CD4-positive, alpha-beta T cell (primary cell): ENCODE measurements around the gene HIVEP1. TPM values are rescaled to one million over a fixed set of nuclear protein-coding genes. Genes with fewer than 3 reads are reported as not detected.

Experiments
- ATAC-seq: fragments of 200-7000 bp; cut with Tn5 transposase; one replicate; pipeline ENCODE4 v1.10.0; 2022; ENCODE audit warnings: mild to moderate bottlenecking; ENCODE audit not compliant: poor library complexity
- CTCF ChIA-PET: fragments of 350-600 bp; sonication (Branson Sonifier 250); formaldehyde crosslinking; loops from one replicate; lab custom pipeline; 2021; ENCODE audit warnings: antibody characterized with exemption, inconsistent platforms; lab: Charles Lee
- POLR2A ChIA-PET: fragments of 350-600 bp; sonication (Branson Sonifier 250); formaldehyde crosslinking; loops from one replicate; lab custom pipeline; 2021; ENCODE audit warnings: antibody characterized with exemption, inconsistent platforms; lab: Charles Lee
- DNase-seq, 14 experiments: peaks; one replicate each; pipeline ENCODE4 v3.0.0-alpha.2; 2013 to 2020; ENCODE audit warnings: mixed read lengths in 2 of 14
- H3K27ac ChIP-seq, 2 donors: one replicate each; pipeline versions ENCODE4 v1.5.1 to v1.7.0; 2013; ENCODE audit warnings: low read length in 2 of 2, low read depth in 1 of 2, mild to moderate bottlenecking in 1 of 2
- H3K27me3 ChIP-seq, 2 experiments: 1 replicate in 1 of 2; 2 replicates in 1 of 2; pipeline versions ENCODE4 v1.6.1 to v1.7.0; 2013; ENCODE audit warnings: low read length in 2 of 2, control low read depth in 1 of 2, mild to moderate bottlenecking in 1 of 2, moderate library complexity in 1 of 2; ENCODE audit not compliant: insufficient read depth in 2 of 2, control insufficient read depth in 1 of 2
- H3K36me3 ChIP-seq: one replicate; pipeline ENCODE4 v1.6.1; 2013; ENCODE audit warnings: low read length, control low read depth; ENCODE audit not compliant: insufficient read depth
- H3K4me1 ChIP-seq: one replicate; pipeline ENCODE4 v1.6.1; 2013; ENCODE audit warnings: low read length, control low read depth; ENCODE audit not compliant: insufficient read depth
- H3K4me3 ChIP-seq: one replicate; pipeline ENCODE4 v1.5.1; 2013; ENCODE audit warnings: mild to moderate bottlenecking, low read length, moderate library complexity
- H3K9me3 ChIP-seq, 2 experiments: 1 replicate in 1 of 2; 2 replicates in 1 of 2; pipeline versions ENCODE4 v1.6.1 to v1.7.0; 2013; ENCODE audit warnings: low read length in 2 of 2, mild to moderate bottlenecking in 2 of 2, control low read depth in 1 of 2, moderate library complexity in 1 of 2; ENCODE audit not compliant: control insufficient read depth in 1 of 2, insufficient read depth in 1 of 2
- H3K27ac Mint-ChIP-seq: one replicate; pipeline ENCODE4 v1.8.0; 2020; ENCODE audit warnings: mixed read lengths
- H3K27me3 Mint-ChIP-seq: one replicate; pipeline ENCODE4 v1.8.0; 2021; ENCODE audit warnings: mixed read lengths
- H3K36me3 Mint-ChIP-seq: one replicate; pipeline ENCODE4 v1.8.0; 2021; ENCODE audit warnings: low read depth, mixed read lengths
- H3K4me1 Mint-ChIP-seq: one replicate; pipeline ENCODE4 v1.8.0; 2021; ENCODE audit warnings: low read depth, mixed read lengths
- H3K4me3 Mint-ChIP-seq: one replicate; pipeline ENCODE4 v1.8.0; 2020; ENCODE audit warnings: mild to moderate bottlenecking, mixed read lengths
- H3K9me3 Mint-ChIP-seq: one replicate; pipeline ENCODE4 v1.8.0; 2020; ENCODE audit warnings: mixed read lengths
- CTCF ChIP-seq: fragments of 200-600 bp; IDR thresholded peaks from one replicate; pipeline ENCODE4 v1.8.0; 2022; ENCODE audit warnings: antibody characterized with exemption, mild to moderate bottlenecking
- intact Hi-C, 2 experiments: fragments of 100-400 bp; cut with DNase I in 1 of 2; cut with micrococcal nuclease in 1 of 2; formaldehyde crosslinking; loops; one replicate each; pipeline versions ENCODE4 v1.15.1 to v1.9.0; 2023 to 2025; cut with DNase I, micrococcal nuclease
- total RNA-seq, 174 experiments: library from RNA in 2 of 174; stranded (reverse) in 2 of 174; gene quantifications; one replicate each; pipeline ENCODE4 v1.2.3 and lab custom pipeline; 2021 to 2026

Gene HIVEP1
- total RNA-seq, 2 experiments from 2014 or later = 76.3 to 78.8 TPM

DNA sequence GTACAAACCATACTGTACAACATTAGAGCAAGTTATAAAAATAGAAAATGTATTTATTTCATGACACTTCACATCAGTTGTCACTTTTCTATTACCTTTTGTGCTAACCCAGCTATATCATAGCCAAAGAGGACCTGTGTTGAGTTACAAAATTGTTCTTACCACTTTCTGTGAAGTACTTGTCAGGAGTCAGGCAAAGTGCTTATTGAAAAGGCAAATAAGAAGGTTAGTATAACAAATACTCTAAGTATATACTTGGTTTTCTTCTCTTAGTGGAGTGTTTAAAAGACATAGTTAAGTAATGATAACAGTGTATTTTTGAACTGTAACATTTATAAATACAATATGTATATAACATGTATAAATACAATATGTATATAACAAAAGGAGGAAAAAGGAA is 88.9 kb downstream of the HIVEP1 start:
- Histone ChIP-seq H3K9me3 (no peaks in the 10 kb centered on the region), H3K27ac (no peak overlapping the region), H3K36me3 (no peaks in the 10 kb centered on the region), H3K4me1 (no peaks in the 10 kb centered on the region), H3K4me3 (no peak overlapping the region), H3K27me3 (no peaks in the 10 kb centered on the region)
- TF ChIP-seq CTCF = no peak
- ATAC-seq (no peak), DNase-seq (no peak)
- H3K27me3 Mint-ChIP-seq = no peaks in the 10 kb centered on the region
- ChIA-PET CTCF (no interaction called here), POLR2A (interaction anchor here (0.9 kb wide), 1 partner anchor 27 kb away, joined by 3 read pairs; no protein-coding TSS in a partner anchor)
- H3K27ac Mint-ChIP-seq = no peak overlapping the region
- intact Hi-C loops = no loop called here
- H3K4me1 Mint-ChIP-seq = peaks cover 43% of the 10 kb centered on the region
- no peak overlapping the region for H3K4me3 Mint-ChIP-seq
- peaks cover 9% of the 10 kb centered on the region for H3K36me3 Mint-ChIP-seq
- peaks cover 3% of the 10 kb centered on the region for H3K9me3 Mint-ChIP-seq

- Mint-ChIP-seq H3K27ac (no peak overlapping the region), H3K4me1 (peaks cover 45% of the 10 kb centered on the region), H3K27me3 (no peaks in the 10 kb centered on the region), H3K4me3 (no peak overlapping the region), H3K9me3 (peaks cover 3% of the 10 kb centered on the region), H3K36me3 (peaks cover 13% of the 10 kb centered on the region)
- ChIA-PET POLR2A (interaction anchor here (0.6 to 0.9 kb wide), 2 partner anchors 9 to 26 kb away, joined by 3 read pairs; no protein-coding TSS in a partner anchor), CTCF (no interaction called here)
- no peak for TF ChIP-seq CTCF
- Histone ChIP-seq H3K27me3 (no peaks in the 10 kb centered on the region), H3K27ac (no peak overlapping the region), H3K9me3 (no peaks in the 10 kb centered on the region), H3K4me1 (no peaks in the 10 kb centered on the region), H3K4me3 (no peak overlapping the region), H3K36me3 (no peaks in the 10 kb centered on the region)
- DNase-seq (no peak), ATAC-seq (no peak)
- intact Hi-C loops = no loop called here
These were observed 89.7 kb downstream of the HIVEP1 start for GRCh38 chr6:12101653-12102312.

DNA sequence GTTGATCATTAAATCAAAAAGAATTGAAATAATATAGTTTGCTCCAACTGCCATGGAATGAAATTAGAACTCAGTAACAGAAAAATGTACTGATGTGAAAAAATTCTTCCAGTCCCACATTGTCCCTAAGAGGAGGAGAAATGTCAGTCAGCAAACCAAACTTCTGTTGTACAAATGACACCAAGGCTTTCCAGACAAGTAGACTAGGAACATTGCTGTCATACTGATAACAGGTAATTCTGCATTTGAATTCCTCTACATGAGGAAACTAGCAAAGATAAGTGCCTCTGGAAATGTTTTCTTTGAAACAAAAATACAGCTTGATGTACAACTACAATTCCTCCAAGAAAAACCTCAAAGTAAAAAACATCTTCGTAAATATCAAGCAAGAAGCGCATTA is 90.2 kb downstream of the HIVEP1 start:
- H3K9me3 ChIP-seq = no peaks in the 10 kb centered on the region
- Mint-ChIP-seq H3K9me3 (peaks cover 3% of the 10 kb centered on the region), H3K4me1 (peaks cover 51% of the 10 kb centered on the region), H3K36me3 (peaks cover 18% of the 10 kb centered on the region), H3K27me3 (no peaks in the 10 kb centered on the region), H3K4me3 (no peak overlapping the region), H3K27ac (no peak overlapping the region)
- POLR2A ChIA-PET = interaction anchor here (0.6 kb wide), 1 partner anchor 8 kb away, joined by 3 read pairs; no protein-coding TSS in a partner anchor
- no peaks in the 10 kb centered on the region for H3K27me3 ChIP-seq
- ATAC-seq = no peak
- CTCF ChIA-PET = interaction anchor here (0.8 kb wide), 1 partner anchor 27 kb away, joined by 3 read pairs; no protein-coding TSS in a partner anchor
- no peak for TF ChIP-seq CTCF
- H3K4me3 ChIP-seq = no peak overlapping the region
- intact Hi-C loops = no loop called here
- no peak overlapping the region for H3K27ac ChIP-seq
- no peak for DNase-seq
- H3K36me3 ChIP-seq = no peaks in the 10 kb centered on the region
- H3K4me1 ChIP-seq = no peaks in the 10 kb centered on the region
